SK-N-SH treated with all-trans-retinoic acid at 6 μM for 48 hours (cell line): Measurements from ENCODE around the gene FTSJ1.

ENCODE experiments used
- ATAC-seq: fragments of 200-7000 bp; cut with Tn5 transposase; 3 replicates; pipeline ENCODE4 v1.9.1; 2020; ENCODE audit warnings: mild to moderate bottlenecking, moderate library complexity
- ARNTL ChIP-seq: fragments of 450-650 bp; formaldehyde crosslinking; IDR thresholded peaks from 2 replicates; pipeline ENCODE4 v1.5.0; 2020; ENCODE audit warnings: low read depth, mild to moderate bottlenecking, moderate library complexity, borderline replicate concordance
- CSDC2 ChIP-seq: fragments of 250-450 bp; sonication (Bioruptor Pico); IDR thresholded peaks from 2 replicates; pipeline ENCODE4 v1.5.0; 2020; ENCODE audit warnings: mild to moderate bottlenecking, moderate library complexity
- CSRNP3 ChIP-seq: fragments of 250-450 bp; sonication (Bioruptor Pico); IDR thresholded peaks from 2 replicates; pipeline ENCODE4 v1.5.1; 2021; ENCODE audit warnings: mild to moderate bottlenecking, moderate library complexity
- ESRRG ChIP-seq: fragments of 250-450 bp; sonication (Bioruptor Pico); IDR thresholded peaks from 2 replicates; pipeline ENCODE4 v1.6.1; 2021; ENCODE audit warnings: mild to moderate bottlenecking
- GLIS3 ChIP-seq: fragments of 250-450 bp; sonication (Bioruptor Pico); IDR thresholded peaks from 2 replicates; pipeline ENCODE4 v1.5.0; 2020; ENCODE audit warnings: mild to moderate bottlenecking, moderate library complexity
- ISL1 ChIP-seq: fragments of 250-450 bp; sonication (Bioruptor Pico); IDR thresholded peaks from 2 replicates; pipeline ENCODE4 v2.1.2; 2022; ENCODE audit warnings: mild to moderate bottlenecking, moderate library complexity
- PPARA ChIP-seq: fragments of 250-450 bp; sonication (Bioruptor Pico); IDR thresholded peaks from 2 replicates; pipeline ENCODE4 v1.5.0; 2020; ENCODE audit warnings: mild to moderate bottlenecking, borderline replicate concordance
- RARB ChIP-seq: fragments of 250-450 bp; sonication (Bioruptor Pico); IDR thresholded peaks from 2 replicates; pipeline ENCODE4 v1.8.0; 2021; ENCODE audit warnings: mild to moderate bottlenecking, moderate library complexity
- SNAI2 ChIP-seq: fragments of 250-450 bp; sonication (Bioruptor Pico); IDR thresholded peaks from 2 replicates; pipeline ENCODE4 v1.5.0; 2020; ENCODE audit warnings: mild to moderate bottlenecking, moderate library complexity
- TCF4 ChIP-seq: fragments of 250-450 bp; sonication (Bioruptor Pico); IDR thresholded peaks from 2 replicates; pipeline ENCODE4 v1.8.0; 2021; ENCODE audit warnings: mild to moderate bottlenecking, moderate library complexity, borderline replicate concordance
- TOX ChIP-seq: fragments of 250-450 bp; sonication (Bioruptor Pico); IDR thresholded peaks from 2 replicates; pipeline ENCODE4 v1.8.0; 2021; ENCODE audit warnings: mild to moderate bottlenecking, moderate library complexity, borderline replicate concordance
- TSHZ2 ChIP-seq: fragments of 250-450 bp; sonication (Bioruptor Pico); IDR thresholded peaks from 2 replicates; pipeline ENCODE4 v1.5.0; 2020; ENCODE audit warnings: mild to moderate bottlenecking, moderate library complexity
- ZFP3 ChIP-seq: fragments of 250-450 bp; sonication (Bioruptor Pico); IDR thresholded peaks from 2 replicates; pipeline ENCODE4 v1.5.0; 2020; ENCODE audit warnings: mild to moderate bottlenecking, moderate library complexity
- ZFP30 ChIP-seq: fragments of 450-650 bp; formaldehyde crosslinking; IDR thresholded peaks from 2 replicates; pipeline ENCODE4 v1.5.0; 2022; ENCODE audit warnings: mild to moderate bottlenecking, moderate library complexity
- ZNF70 ChIP-seq: fragments of 450-650 bp; formaldehyde crosslinking; IDR thresholded peaks from 2 replicates; pipeline ENCODE4 v1.5.0; 2020; ENCODE audit warnings: mild to moderate bottlenecking, moderate library complexity
- ZNF8 ChIP-seq: fragments of 450-650 bp; formaldehyde crosslinking; IDR thresholded peaks from 2 replicates; pipeline ENCODE4 v1.5.0; 2020; ENCODE audit warnings: mild to moderate bottlenecking, moderate library complexity
- TF ChIP-seq, protein P1 (sequence below): fragments of 250-450 bp; sonication (Bioruptor Pico); IDR thresholded peaks from 2 replicates; pipeline ENCODE4 v1.5.1; 2020; ENCODE audit warnings: low read depth, mild to moderate bottlenecking, moderate library complexity
- TF ChIP-seq, protein P2 (sequence below): fragments of 250-450 bp; sonication (Bioruptor Pico); IDR thresholded peaks from 2 replicates; pipeline ENCODE4 v1.8.0; 2020; ENCODE audit warnings: mild to moderate bottlenecking, moderate library complexity, borderline replicate concordance
- TF ChIP-seq, protein P3 (sequence below): fragments of 250-450 bp; sonication (Bioruptor Pico); IDR thresholded peaks from 2 replicates; pipeline ENCODE4 v1.8.0; 2021; ENCODE audit warnings: low read depth, mild to moderate bottlenecking, moderate library complexity, borderline replicate concordance

FTSJ1 gene

DNA sequence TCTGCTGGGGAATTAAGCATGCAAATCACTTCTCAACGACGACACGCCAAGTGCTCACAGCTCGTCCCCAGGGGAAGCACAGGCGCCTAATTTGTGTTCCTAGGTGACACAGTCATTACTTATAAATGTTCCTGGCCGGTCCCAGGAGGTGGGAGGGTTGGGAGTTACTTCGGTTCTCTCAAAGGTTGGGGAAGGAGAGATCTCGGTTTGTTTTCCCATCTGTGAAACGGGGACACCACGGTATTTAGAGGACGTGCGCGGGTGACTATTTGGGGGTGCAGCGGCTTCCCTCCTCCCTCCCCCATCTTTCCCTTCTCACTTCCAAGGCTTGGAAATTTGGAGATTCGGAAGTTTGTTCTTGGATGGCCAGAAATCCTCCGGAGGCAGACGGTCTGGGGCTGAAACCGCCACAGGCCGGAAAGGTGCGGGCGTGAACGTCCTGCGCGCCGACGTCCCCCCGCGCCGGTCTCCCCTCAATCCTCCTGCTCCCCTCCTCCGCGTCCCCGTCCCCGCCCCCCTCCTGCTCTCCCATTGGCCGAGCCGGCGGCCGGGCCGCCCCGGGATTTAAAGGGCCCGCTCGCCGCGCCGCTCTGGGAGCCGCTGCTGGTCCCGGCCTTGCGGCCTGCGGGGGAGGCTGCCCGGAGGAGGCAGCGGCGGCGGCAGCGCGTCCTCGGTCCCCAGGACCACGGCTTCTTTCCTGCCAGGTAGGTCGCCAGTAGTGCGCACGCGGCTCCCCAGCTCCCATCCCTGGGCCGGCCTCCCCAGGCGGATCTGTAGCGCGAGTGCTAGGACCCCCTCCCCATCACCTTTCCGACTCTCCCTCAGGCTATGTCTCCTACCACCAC, 32.6 kb downstream of the FTSJ1 start, which contains the start of gene PORCN (continued):
- no peak for TF ChIP-seq ZNF70 (CRISPR knock-in tag)

DNA sequence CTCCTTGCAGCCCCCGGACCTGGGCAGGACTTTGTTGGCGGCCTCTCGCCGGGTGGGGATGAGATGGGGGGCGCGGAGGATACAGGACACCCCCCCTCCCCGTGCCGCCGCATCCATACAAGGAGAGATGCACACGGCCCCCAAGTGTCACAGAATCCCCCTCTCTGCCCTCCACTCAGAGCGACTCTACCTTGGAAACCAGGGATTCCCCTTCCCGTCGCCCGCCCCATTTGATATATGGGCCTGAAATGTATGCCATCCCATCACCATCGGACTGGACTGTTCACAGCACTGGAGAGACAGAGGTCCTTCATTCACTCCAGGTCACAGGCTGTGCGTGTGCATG, 33.2 kb downstream of the FTSJ1 start:
- ATAC-seq = peak; percentile 22

DNA sequence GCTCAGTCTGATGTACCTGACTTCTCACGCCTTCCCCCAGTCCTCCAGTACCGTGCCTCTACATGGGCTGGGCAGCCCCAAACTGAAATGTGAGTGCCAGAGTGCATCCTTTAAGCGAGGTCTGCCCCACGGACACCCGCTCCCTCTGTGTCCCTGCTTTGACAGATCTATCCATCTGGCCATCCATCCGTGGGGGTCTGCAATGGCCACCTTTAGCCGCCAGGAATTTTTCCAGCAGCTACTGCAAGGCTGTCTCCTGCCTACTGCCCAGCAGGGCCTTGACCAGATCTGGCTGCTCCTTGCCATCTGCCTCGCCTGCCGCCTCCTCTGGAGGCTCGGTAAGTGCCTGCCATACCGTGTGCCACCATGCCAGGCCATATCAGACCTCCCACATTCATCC, 33.6 kb downstream of the FTSJ1 start:
- TF ChIP-seq, protein P1, sequence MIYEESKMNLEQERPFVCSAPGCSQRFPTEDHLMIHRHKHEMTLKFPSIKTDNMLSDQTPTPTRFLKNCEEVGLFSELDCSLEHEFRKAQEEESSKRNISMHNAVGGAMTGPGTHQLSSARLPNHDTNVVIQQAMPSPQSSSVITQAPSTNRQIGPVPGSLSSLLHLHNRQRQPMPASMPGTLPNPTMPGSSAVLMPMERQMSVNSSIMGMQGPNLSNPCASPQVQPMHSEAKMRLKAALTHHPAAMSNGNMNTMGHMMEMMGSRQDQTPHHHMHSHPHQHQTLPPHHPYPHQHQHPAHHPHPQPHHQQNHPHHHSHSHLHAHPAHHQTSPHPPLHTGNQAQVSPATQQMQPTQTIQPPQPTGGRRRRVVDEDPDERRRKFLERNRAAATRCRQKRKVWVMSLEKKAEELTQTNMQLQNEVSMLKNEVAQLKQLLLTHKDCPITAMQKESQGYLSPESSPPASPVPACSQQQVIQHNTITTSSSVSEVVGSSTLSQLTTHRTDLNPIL = no peak
- TF ChIP-seq PPARA (CRISPR knock-in tag) (no peak), ZNF70 (CRISPR knock-in tag) (no peak), ISL1 (no peak)
- TF ChIP-seq, all 23 proteins: peak for 0

More for the DNA sequence above, 33.2 kb downstream of the FTSJ1 start:
- no peak for TF ChIP-seq ARNTL
- no peak for TF ChIP-seq ESRRG (CRISPR knock-in tag)
- TF ChIP-seq CSRNP3 (CRISPR knock-in tag) = no peak
- no peak for TF ChIP-seq ZNF8 (CRISPR knock-in tag)
- no peak for TF ChIP-seq TCF4
- no peak for TF ChIP-seq ZFP3 (CRISPR knock-in tag)
- TF ChIP-seq TOX = no peak
- no peak for TF ChIP-seq ISL1
- no peak for TF ChIP-seq RARB (CRISPR knock-in tag)
- no peak for TF ChIP-seq GLIS3
- TF ChIP-seq SNAI2 (CRISPR knock-in tag) = no peak
- TF ChIP-seq CSDC2 (CRISPR knock-in tag) = no peak
- TF ChIP-seq, protein P2, sequence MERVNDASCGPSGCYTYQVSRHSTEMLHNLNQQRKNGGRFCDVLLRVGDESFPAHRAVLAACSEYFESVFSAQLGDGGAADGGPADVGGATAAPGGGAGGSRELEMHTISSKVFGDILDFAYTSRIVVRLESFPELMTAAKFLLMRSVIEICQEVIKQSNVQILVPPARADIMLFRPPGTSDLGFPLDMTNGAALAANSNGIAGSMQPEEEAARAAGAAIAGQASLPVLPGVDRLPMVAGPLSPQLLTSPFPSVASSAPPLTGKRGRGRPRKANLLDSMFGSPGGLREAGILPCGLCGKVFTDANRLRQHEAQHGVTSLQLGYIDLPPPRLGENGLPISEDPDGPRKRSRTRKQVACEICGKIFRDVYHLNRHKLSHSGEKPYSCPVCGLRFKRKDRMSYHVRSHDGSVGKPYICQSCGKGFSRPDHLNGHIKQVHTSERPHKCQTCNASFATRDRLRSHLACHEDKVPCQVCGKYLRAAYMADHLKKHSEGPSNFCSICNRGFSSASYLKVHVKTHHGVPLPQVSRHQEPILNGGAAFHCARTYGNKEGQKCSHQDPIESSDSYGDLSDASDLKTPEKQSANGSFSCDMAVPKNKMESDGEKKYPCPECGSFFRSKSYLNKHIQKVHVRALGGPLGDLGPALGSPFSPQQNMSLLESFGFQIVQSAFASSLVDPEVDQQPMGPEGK (CRISPR knock-in tag) = no peak
- TF ChIP-seq, protein P3, sequence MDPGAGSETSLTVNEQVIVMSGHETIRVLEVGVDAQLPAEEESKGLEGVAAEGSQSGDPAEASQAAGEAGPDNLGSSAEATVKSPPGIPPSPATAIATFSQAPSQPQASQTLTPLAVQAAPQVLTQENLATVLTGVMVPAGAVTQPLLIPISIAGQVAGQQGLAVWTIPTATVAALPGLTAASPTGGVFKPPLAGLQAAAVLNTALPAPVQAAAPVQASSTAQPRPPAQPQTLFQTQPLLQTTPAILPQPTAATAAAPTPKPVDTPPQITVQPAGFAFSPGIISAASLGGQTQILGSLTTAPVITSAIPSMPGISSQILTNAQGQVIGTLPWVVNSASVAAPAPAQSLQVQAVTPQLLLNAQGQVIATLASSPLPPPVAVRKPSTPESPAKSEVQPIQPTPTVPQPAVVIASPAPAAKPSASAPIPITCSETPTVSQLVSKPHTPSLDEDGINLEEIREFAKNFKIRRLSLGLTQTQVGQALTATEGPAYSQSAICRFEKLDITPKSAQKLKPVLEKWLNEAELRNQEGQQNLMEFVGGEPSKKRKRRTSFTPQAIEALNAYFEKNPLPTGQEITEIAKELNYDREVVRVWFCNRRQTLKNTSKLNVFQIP (CRISPR knock-in tag) = no peak
- TF ChIP-seq ZNF70 (CRISPR knock-in tag) = no peak
- no peak for TF ChIP-seq TSHZ2 (CRISPR knock-in tag)
- no peak for TF ChIP-seq ZFP30 (CRISPR knock-in tag)
- TF ChIP-seq, protein P1 = no peak
- no peak for TF ChIP-seq PPARA (CRISPR knock-in tag)
- TF ChIP-seq, all 23 proteins: peak for 0

More for the DNA sequence above, 33.6 kb downstream of the FTSJ1 start:
- ATAC-seq = no peak; the same call in 1 of the 3 replicates
